Suppressor macrophage treated with lipopolysaccharide for 1 hour (primary cell): ENCODE data around the gene DEPDC1.
"Not testable (repeated sequence)": the region's sequence is repeated elsewhere in the genome, so short reads cannot be mapped to it uniquely, and the experiment has no call there.

ENCODE experiments used
- DNase-seq, 3 donors: peaks; one replicate each; pipeline ENCODE4 v3.0.0-alpha.2; 2020 to 2022

DEPDC1 gene

DNA sequence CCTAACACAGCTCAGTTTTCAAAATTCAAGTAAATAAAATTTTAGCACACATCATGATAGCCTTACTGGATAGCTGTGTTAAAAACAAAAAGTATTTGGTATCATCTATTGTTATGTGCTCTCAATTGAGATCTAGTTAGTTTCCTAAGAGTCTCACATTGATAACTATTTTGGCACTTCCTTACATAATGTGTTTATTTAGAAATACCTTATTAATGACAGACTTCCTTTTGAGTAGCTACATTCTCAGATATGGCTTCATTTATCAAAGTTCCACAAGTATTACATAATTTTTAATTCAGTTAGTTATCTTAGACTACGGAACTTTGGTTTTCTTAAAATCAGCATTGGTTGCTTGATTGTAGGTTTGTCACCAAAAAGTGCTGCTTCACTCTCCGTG, 20.3 kb downstream of the DEPDC1 start:
- not testable (repeated sequence) for DNase-seq

DNA sequence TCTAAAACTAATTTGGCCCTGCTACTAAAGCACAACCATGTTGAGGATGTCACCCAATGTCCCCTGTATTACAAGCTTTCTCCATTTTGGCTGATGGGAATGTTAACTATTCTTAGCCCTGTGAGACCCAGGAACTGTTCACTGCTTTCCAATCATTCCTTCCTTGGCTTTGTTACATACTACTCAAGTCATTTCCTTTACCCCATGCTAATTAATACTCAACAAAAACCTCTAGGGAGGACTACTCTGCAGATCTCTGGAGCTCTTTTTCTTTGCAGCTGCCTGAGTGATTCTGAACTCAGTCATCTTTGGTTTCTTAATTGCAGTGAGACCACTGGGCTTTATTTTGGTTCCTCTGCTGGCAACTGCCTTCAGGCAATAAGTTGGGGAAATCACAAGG, 23.8 kb downstream of the DEPDC1 start:
- DNase-seq = no peak

DNA sequence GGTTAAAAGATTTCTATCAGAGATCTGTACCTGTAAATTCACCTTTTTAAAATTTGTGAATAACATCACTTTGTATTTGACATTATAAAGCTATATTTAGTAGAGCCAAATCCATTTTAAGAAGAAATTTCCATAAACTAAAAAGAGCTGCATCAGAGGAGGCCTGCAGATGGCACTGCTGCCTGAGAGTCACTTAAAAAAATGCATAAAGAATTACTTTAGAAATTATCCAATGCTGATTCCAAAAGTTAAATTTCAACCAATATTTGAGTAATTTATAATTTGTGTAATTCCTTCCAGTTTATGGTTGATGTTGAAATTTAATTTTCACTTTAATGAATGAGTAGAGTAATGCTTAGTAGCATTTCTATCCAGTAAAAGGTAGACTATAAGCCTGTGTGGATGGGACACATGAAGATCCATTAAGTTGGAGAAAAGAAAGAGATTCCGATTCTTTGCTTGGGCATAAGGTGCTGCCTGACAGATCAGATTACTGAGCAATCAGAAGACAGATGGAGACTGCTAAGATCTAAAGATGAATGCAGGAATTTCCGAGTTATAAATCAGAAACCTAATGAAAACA, 26.4 kb downstream of the DEPDC1 start:
- peak in 2 of 3 donors; percentile 9 to 22 for DNase-seq

DNA sequence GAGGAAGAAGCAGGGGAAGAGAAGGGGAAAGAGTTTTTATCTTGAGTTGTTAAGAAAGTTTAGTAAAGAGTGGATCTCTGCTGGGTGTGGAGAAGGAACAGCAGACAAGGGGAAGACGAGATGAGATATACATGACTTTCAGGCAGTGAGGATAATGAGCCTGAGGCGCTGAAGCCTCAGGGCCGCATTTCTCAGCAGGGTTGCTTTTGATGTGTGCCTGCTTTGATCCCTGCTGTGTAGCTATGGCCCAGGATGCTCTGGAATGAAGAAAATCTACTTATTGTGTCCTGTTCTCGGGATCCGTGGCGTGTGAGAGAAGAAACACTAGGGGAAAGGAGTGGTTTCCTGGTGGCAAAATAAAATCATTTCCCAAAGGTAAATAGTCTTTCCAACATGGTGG, 32.0 kb downstream of the DEPDC1 start:
- no peak for DNase-seq

DNA sequence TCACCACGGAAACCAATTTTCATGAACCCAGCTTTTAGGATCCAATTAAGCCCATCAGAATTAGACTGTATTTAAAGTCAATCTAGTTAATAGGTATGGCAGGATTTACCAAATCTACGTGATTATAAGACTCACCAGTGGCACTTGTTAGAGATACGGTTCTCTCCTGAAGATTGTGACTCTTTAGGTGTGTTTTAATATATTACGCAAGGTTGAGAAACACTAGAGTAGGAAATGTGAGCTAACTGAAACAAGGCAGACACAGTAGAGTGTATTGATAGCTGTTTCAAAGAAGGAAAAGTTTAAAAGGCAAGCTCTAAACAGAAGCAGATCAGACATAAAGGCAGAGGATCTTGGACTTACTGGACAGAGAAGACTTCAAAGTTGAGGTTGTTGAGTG, 35.9 kb downstream of the DEPDC1 start:
- no peak for DNase-seq

DNA sequence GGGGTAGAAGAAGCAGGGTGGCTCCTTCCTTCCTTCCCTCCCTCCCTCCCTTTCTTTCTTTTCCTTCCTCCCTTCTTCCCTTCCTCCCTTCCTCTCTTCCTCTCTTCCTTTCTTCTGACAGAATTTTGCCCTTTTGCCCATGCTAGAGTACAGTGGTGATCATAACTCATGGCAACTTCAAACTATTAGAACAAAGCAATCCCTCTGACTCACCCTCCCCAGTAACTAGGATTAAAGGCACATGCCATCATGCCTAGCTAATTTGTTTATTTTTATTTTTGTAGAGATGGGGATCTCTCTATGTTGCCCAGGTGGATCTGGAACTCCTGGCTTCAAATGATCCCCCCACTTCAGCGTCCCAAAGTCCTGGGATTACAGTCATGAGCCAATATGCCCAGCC, 37.1 kb downstream of the DEPDC1 start:
- DNase-seq = no peak

DNA sequence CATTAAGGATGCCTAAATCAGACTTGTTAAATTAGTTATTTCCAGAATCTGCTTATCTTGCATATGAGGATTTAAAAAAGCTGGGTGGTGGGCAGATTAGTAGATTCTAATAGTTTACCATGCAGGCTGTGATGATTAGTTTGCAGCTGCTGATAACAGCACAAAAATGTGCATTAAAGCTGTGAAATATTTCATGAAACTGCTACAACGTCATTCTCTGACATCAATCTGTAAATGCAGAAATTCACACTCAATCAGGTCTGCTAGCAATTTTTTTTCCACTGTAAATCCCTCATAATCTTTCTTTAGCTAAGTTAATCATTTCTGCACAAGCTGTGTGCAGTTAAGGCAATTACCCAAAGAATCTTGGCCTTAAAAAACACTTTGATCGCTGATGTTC, 37.8 kb downstream of the DEPDC1 start:
- no peak for DNase-seq

DNA sequence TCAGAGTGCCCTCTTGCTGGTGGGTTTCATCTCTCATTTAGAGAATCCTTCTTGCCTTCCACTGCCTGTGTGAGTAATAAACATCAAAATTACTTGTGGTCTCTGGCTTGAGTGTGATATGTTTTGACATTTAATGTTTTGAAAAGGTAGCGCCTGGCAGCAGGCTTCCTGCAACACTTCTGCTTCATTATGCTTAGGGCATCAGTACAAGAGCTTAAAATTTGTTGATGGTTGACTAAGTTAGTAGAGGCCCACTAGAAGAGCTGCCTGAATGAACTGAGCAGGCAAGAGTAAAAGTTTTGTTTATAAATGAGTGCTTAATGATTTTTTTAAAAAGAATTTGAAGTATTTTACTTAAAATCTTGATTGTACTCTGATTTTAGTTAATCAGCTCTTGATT, 40.7 kb downstream of the DEPDC1 start:
- DNase-seq = no peak

DNA sequence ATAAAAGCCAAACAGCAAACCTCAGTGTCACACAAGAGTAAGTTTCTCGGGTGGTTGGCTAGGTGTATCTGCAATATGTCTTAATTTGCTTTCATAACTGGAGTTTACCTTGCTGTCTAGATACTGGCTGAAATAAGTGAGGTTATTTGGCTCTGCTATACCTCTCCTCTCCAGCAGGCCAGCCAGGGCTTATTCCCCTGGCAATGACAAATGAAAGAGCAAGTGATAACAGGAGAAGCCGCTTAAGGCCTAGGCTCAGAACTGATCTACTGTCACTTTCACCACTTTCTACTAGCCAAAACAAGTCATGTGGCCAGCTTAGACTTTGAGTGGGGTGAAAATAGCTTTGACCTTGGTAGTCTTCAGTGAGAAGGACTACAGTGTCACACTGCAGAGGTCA, 42.3 kb downstream of the DEPDC1 start:
- no peak for DNase-seq

DNA sequence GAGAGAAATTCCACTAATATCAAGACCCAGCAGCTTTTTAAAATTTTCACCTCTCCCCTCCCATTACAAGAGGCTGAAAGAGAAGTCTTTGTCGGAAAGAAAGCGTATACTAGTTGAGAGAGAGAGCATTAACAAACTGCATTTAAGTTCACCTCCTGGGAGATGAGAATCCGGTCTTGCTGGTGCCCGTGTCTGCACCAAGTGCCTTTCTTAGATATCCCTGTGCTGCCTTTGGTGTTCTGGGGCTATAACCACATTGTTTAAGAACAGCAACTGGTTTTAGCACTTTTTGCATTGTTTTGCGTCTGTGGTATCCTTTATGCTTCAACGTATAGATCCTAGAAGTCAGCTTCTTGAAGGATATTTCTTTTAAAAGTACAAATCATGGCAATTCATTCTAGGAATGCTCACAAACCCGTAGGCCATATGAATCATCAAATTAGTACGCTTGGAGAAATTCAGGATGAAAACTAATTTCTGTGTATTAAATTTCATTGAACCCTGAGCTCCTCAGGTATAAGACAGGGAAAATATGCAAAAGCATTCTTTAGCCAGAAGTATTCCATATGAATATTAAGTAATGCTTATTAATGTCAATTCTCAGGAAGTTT, 43.7 kb downstream of the DEPDC1 start:
- no peak for DNase-seq

DNA sequence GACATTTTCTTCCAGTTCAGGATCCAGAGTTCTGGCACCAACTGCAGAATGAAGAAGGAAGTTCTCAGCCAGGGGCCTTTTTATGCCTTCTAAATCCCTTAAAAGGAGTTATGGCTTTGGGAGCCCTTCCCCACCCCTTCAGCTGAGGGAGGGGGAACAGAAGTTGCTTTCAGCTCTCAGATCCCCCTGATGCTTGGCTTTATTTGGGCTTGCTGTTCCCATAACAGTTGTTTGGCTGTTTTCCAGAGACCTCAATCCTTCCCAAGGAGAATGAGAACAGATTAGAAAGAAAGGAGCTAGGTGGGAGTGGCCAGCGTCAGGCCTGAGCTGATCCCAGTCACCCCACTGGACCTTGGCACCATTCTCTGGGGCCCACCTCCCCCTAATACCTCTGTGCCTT, 47.0 kb downstream of the DEPDC1 start, which contains the start of gene RPE65:
RPE65 (minus strand) TSS at position 54 of the 400 bp plus-strand sequence; CDS start at position 5, 49 bp downstream.
- no peak for DNase-seq

DNA sequence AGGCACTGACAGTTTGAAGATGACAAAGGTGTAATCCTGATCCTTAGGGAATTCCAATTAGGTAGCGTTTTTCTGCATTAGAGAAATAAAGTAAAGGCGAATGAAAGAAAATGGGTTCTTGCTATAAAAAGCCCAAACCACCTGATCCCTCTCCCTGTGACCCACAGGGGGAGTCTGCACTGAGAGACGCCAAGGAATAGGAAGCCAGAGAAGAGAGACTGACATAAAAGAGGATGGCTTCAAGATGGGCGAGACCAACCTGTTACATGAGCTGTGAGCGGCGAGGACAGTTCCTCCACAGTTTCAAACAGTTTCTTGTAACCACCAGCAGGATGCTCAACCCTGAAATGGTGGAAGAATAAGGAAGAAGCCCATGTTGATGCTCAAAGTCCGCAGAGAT, 48.5 kb downstream of the DEPDC1 start:
- DNase-seq = no peak

DNA sequence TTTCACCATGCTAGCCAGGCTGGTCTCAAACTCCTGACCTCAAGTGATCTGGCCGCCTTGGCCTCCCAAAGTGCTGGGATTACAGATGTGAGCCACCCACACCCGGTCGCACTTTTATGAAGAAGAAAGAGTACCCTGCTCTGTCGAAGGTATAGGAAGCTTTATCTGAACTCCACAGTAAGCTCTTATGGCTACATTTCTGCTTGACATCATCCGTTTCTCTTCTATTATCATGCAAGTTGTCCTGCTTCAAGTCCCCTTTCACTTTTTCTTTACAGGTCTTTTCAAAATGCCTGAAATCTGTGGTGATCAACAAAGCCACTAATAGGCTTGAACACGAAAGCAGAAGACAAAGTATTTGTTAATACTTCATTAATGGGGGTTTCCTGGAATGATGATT, 51.2 kb downstream of the DEPDC1 start:
- DNase-seq = no peak

DNA sequence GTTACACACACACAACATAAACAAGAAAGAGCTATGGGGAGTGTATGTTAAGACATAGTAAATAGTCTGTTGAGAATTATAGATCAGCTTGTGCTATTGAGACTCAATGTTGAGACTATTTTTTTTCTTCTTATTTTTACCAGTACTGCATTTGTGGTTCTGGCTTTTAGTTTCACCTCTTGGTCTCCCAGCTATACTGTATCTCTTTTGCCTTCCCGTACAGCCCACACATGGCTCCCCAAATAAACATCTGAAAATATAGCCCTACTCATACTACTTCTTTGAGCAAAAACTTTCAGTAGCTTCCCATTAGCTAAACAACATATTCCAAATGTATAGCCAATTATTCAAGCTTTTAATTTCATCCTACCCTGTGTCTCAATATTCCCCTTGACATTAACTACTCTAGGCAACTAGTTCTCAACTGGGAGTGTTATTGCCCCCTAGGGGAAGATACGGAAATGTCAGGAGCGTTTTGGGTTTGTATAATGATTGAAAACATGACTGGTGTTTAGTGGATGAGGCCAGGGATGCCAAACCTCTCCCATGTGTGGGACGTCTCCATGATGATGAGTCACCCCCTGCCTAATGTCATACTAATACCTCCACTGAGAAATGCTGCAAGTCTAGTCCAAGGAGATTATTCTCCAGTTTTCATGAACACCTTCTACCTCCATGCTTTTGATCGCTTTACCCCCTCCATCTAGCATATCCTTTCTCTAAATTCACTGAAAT, 53.9 kb downstream of the DEPDC1 start:
- peak; percentile 74 to 82 (median 80) for DNase-seq

DNA sequence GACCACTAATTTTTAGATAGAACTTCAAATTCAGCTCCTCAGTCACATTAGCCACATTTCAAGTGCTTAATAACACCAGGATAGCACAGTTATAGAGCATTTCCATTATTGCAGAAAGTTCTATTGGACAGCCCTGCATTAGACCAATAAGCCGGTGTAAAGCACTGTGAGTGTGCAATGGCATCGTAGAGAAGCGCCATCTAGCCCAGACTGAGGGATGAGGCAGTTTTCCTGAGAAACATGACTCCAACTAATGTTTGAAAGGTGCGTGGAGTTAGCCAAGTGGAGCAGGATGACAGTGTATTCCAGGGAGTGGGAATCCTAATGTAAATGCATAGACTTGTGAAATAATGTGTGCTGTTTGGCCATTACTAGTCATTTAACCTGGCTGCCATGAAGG, 54.9 kb downstream of the DEPDC1 start:
- no peak for DNase-seq

DNA sequence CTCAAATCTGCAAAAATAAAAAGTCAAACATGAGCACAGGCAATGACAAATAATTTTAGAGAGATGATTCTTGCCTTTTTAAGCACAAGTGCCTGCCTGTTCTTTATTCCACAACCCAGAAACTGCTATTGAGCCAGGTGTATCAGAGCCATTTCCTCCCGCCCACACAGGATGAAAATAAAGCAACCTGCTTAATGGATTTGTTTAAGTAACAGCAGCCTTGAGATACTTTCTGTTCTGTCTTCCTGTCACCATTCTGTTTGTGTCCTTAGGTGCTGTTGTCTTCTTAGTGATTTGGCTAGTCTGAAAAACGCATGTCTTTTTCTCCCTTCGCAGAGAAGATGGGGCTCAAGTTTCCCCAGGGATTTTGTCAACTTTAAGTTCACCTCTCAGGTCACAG, 58.6 kb downstream of the DEPDC1 start:
- no peak for DNase-seq

DNA sequence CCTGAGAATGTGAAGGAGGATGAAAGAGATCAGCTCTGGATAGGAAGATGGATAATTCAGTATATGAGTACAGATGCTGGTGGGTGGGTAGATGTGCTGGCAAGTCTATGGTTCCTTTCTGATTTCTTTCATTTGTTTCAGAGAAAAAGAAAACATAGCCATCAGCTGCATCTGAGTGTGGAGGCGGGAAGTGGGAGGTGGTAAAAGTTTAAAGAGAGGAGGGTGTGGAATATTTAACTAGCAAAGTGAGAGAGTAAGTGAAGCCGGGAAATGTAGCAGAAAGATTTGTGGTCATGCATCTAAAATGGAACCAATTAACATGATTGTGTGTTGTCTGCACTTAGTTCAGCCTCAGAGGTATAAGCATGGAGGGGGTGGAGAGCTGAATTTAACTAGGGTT, 63.5 kb downstream of the DEPDC1 start:
- peak in 2 of 3 donors; percentile 17 to 32 for DNase-seq

DNA sequence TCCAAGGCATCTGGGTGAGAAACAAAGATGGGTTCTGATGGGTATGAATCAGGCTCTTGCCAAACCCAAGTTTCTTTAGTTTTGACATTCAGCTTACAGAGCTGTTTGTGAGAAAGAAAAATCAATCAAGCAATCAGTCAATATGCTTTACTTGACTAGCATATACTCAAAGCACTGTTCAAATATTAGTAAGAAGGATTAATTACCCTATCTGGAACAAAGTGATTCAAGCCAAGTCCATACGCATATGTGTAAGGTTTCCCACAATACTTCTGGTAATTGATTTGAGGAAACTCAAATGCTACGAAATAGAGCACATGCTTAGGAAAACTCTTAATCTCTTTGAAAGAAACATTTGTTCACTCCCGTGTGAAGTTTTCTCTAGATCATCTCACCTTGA, 65.8 kb downstream of the DEPDC1 start:
- no peak for DNase-seq

DNA sequence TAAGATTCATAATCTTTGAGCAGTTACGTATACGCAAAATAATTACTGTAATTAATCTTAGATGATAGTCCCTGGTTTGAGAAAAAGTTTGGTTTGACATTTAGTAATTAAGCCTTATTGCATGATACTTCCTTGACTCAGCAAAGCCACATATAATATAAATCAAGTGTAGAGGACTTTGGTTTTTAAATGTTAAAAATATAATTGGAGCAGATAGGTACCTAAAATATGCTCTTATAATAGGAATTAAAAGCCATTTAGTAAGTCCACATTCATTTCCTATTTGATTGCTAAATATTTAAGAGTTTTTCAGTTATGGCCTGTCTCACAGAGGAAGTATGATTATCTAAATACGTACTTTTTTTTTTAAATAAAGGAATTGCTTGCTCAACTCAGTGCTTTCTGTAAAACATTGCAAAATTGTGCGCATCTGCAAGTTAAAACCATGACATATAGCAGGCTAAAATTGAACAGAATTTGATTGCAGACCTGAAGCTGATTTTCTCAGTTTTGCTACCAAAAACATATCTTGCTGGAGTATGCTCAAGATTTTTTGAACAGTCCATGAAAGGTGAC, 67.6 kb downstream of the DEPDC1 start:
- peak; percentile 65 to 95 (median 93) for DNase-seq

DNA sequence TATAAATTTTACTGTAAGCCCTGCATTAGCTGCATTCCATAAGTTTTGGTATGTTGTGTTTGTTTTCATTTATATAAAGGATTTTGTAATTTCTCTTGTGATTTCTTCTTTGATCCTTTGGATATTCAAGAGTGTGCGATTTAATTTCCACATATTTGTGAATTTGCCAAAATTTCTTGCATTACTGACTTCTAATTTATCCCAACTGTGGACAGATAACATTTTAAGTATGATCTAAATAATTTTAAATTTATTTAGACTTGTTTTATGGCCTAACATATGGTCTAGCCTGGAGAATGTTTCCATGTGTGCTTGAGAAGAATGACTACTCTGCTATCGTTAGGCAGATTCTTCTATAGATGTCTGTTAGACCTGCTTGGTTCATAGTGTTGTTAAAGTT, 70.3 kb downstream of the DEPDC1 start:
- DNase-seq = peak in 1 of 3 donors; percentile 18
